ENCODE measurements around the gene MAP2K1. TPM values are rescaled to one million over a fixed set of nuclear protein-coding genes. Genes with fewer than 3 reads are reported as not detected.

Gene MAP2K1
- total RNA-seq, 2 donors from 2014 or later = 44.7 to 45.9 TPM

GRCh38 chr15:66524838-66525237 lies 138.1 kb downstream of the MAP2K1 start:
- no peak for ATAC-seq
- intact Hi-C loops (cut with DNase I, micrococcal nuclease) = no loop called here

DNA sequence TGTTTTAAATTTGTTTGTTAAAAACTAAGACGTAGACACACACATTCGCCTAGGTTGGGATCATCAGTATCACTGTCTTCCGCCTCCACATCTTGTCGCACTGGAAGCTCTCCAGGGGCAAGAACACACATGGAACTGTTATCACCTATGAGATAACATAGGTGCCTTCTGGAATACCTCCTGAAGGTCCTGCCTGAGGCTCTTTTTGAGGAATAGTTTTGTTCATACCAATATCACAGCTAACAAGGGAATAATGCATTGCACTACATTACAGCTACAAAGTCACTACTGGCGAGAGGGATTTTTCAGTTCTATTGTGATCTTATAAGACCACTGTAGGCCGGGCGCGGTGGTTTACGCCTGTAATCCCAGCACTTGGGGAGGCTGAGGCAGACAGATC lies 148.3 kb downstream of the MAP2K1 start:
- intact Hi-C loops (cut with DNase I, micrococcal nuclease) = no loop called here
- no peak for DNase-seq
- no peak for ATAC-seq

More at GRCh38 chr15:66524838-66525237, 138.1 kb downstream of the MAP2K1 start:
- no peak for DNase-seq

Small RNAs within 50 kb of the gene (microRNA-seq; reads per million reads assigned to microRNA genes)
- gene MIR4512 = 0 to 1.1 reads per million in 2 donors

Other genes with a start within 250 kb of the MAP2K1 start
- gene MEGF11, start 133.2 kb upstream of the MAP2K1 start, total RNA-seq = not detected
- 10 to 100 TPM; 20.1 to 24.4 TPM for gene DIS3L, start 93.3 kb upstream of the MAP2K1 start, total RNA-seq
- 1 to 10 TPM; 2.6 to 7.8 TPM for gene TIPIN, start 30.2 kb upstream of the MAP2K1 start, total RNA-seq
- 10 to 100 TPM; 17.6 to 19.2 TPM for gene SNAPC5, start 110.8 kb downstream of the MAP2K1 start, total RNA-seq
- 1,000 to 10,000 TPM; 1,339 to 1,375 TPM for gene RPL4, start 117.9 kb downstream of the MAP2K1 start, total RNA-seq
- 1 to 10 TPM; 5.7 to 9.1 TPM for gene ZWILCH, start 118.4 kb downstream of the MAP2K1 start, total RNA-seq
- not detected for gene LCTL, start 179.1 kb downstream of the MAP2K1 start, total RNA-seq